HG03095 (cell line): ENCODE measurements around the gene PRKAR2B.
"Not testable (repeated sequence)": the region's sequence is repeated elsewhere in the genome, so short reads cannot be mapped to it uniquely, and the experiment has no call there.

Experiments used
- ATAC-seq: cut with Tn5 transposase; IDR thresholded peaks from one replicate; pipeline ENCODE4 v1.9.1; 2021; ENCODE audit warnings: moderate library complexity; ENCODE audit not compliant: unreplicated experiment

Gene PRKAR2B

DNA sequence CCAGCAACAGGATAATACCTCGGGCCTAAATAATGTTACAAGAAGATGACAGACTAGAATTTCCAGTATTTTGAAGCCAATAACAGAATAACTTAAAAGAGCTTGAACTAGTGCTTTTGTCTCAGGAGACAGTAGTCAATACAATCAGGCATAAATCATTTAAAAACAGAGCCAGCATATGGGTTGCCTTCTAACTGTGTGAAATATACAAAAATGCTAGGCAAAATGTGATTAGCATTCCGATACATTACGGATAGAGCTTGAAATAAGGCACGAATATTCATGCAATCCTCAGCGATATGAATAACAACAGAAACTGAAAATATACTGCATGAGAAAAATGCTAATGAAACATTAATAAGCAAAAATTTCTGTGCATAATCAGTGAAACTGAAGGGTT is 18.3 kb upstream of the PRKAR2B start:
- no peak for ATAC-seq

- ATAC-seq = no peak
Measured at GRCh38 chr7:107027208-107027607, 17.3 kb upstream of the PRKAR2B start.

DNA sequence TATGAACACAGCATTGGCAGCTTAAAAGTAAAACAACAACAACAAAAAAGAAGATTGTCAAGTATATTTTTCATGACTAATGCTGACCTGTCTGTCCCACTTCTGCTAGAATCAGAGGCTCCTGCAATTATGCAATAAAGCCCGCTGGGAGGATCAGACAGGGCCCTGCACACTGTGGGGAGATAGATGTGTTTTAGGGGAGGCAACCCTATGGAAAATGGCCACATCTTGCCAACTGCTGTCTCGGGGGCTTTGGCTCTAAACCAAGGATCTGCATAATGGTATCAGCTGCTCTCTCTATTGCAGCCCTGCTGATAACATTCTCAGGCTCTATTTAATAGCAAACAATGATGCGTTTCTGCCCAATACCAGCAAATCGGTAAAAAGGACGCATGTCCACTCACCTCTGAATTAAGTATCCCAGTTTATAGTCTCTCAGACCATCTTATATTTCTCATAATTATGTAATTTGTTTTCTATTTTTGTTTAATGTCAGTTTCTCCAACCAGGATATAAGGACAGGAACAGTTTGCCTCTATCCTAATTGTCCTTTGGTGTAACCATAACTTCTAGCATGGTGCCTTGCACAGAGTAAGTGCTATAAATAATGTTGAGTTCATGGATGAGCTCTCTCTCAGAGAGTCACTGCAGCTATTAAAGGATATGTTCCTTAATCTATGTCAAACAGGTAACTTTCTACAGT is 15.3 kb upstream of the PRKAR2B start:
- no peak for ATAC-seq

DNA sequence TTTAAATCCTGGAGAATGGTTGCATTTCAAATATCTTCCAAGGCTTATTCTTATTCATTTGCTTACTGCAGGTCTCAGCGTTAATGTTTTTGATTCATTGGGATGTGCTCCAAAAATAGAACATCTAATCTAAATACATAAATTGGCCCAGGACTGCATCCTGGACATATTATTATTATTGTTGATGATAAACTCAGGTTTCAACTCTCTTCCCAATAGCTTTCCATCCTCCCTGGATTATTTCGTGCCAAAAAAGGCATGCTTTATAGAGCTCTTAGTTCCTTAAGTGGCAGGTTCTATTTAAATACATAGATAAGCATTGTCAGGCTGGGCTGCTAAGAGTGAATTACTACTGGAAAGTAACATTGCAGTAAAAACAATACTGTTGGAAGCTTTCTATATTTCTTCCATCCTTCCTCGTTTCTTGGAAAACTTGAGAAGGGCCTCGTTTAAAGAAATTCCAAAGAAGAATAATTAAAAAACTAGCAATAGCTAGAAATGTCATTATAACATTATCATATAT is 14.7 kb upstream of the PRKAR2B start:
- ATAC-seq = no peak

DNA sequence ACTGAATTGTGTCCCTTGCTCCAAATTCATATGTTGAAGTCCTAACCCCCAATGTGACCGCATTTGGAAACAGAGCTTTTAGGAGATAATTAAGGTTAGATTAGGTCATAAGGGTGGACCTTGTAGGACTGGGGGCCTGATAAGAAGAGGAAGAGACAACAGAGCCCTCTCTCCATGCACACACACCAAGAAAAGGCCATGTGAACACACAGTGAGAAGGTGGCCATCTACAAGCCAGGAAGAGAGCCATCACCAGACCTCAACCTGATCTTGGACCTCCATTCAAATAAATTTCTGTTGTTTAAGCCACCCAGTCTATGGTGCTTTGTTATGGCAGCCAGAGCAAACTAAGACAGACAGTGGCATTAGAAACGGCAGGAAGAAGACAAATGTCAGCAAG is 12.5 kb upstream of the PRKAR2B start:
- no peak for ATAC-seq

GRCh38 chr7:107032720-107033438 is 11.6 kb upstream of the PRKAR2B start:
- ATAC-seq = no peak

- ATAC-seq = no peak
Measured at GRCh38 chr7:107034553-107034952, 10.0 kb upstream of the PRKAR2B start.

GRCh38 chr7:107035446-107035845 is 9.1 kb upstream of the PRKAR2B start:
- ATAC-seq = no peak

DNA sequence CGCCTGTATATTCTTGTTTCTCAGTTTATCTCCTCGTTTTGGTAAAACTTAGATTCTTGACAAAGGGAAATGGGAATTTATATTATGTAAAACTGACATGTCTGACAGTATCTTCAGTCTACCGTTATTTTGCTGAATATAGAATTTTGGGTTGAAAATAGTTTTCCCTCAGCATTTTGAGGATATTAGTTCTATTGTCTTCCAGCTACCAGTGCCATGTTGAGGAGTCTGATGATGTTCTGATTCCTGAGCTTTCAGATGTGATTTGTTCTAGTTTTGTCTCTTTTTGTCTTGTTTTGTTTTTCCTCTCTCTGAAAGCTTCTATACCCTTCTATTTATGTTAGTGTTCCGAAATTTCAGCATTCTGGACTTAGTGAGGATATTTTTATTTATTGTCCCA is 8.0 kb upstream of the PRKAR2B start:
- no peak for ATAC-seq

DNA sequence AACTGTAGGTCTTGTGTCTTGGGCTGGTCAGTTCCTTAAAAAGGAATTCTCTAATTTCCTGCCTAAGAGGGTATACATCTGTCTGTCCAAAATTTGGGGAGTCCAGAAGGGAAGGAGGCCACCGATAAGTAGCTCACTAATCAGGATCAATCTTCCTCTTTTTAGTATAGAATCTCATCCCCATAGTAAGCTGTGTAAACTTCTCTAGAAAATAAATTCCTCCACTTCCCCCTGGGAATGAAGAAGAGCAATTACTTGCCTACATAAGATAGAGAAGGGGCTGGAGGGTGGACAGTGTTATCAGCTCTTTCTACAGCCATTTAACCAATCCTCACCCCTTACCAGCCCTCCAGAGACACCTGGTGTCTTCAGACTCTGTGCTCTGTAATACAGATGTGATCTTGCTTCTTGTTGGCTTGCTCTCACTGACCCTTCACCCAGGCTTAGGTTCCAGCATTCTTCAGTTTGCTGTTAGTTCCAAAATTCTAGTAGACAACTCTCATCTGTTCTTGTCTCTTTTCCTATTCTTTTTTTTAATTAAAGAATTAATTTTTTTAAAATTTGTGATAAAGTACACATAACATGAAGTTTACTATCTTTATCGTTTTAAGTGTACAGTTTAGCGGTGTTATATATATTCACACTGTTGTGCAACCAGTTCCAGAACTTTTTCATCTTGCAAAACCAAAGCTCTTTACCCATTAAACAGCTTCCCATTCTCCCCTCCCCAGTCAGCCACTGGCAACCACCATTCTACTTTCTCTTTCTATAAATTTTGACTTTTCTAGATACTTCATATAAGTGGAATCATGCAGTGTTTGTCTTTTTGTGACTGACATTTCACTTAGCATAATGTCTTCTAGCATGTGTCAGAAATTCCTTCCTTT is 6.5 kb upstream of the PRKAR2B start:
- no peak for ATAC-seq

- ATAC-seq = no peak
Measured at GRCh38 chr7:107039199-107039900, 5.2 kb upstream of the PRKAR2B start.

DNA sequence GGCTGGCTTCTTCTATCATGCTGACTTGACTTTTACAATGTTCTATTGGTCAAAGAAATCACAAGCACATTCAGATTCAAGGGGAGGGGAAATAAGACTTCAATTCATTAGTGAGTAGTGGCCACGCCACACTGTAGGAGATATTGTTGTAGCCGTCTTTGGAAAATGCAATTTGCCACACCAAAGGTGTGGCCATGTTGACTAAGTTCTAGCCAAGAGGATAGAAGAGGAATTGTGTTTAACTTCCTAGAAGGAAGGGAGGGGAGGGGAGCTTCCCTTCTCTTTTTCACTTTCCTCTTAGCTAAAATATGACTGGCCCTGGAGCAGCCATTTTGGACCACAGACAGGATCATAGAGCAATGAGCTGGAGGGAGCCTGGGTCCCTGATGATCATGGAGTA is 3.4 kb upstream of the PRKAR2B start:
- no peak for ATAC-seq

GRCh38 chr7:107041764-107042163 is 2.7 kb upstream of the PRKAR2B start:
- not testable (repeated sequence) for ATAC-seq

GRCh38 chr7:107042326-107042910 is 2.1 kb upstream of the PRKAR2B start:
- not testable (repeated sequence) for ATAC-seq

GRCh38 chr7:107043491-107043890 is 1.0 kb upstream of the PRKAR2B start:
- no peak for ATAC-seq

- ATAC-seq = no peak
Measured at GRCh38 chr7:107043921-107044346, 571 bp upstream of the PRKAR2B start.

GRCh38 chr7:107045195-107045960 is 873 bp downstream of the PRKAR2B start:
- ATAC-seq = no peak

DNA sequence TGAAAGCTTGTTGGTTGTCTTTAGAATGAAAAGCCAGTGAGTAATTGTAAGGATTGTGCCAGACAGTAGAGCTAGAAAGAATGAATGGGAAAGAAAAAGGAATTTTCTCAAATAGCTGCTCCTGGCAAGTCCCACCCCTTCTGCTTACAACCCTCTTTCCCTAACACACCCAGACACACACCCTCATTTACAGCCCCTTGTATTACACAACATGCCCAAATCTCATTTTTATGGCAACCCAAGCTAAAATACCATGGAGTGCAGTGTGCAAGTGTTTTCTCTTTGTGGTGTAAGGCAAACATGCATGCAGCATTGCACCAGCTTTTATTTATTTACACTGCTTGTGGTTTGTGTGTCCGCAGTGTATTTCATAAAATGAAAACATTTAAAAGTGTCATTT is 1.5 kb downstream of the PRKAR2B start:
- ATAC-seq = no peak

- ATAC-seq = no peak
Measured at GRCh38 chr7:107046491-107047259, 2.2 kb downstream of the PRKAR2B start.
